Measurements from ENCODE around the gene APOC1.
A peak's percentile ranks its signal among the peaks of the same experiment; 100 is the strongest.

The APOC1 gene

GRCh38 chr19:44955505-44956439 is 41.4 kb downstream of the APOC1 start:
- DNase-seq: peak in 1 of 14 donors; percentile 9

DNA sequence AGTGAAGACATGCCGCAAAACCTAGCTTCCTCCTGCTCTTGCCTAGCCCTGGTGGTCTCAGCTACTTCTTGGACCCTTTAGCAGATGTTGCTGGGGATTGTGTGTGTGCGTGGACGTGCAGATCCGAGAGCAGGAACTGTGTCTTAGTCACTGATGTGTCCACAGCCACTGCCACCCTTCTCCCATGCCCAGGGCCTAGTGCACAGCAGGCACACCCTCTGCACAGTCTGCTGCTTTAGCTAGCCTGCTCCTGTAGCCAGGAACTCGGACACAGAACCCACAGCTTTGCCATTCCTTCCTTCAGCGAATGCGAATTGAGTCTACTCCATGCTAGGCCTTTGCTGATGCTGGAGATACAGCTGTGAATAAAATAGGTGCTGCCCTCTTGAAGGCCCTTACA is 43.1 kb downstream of the APOC1 start:
- no peak for DNase-seq

- DNase-seq: no peak
Observed at GRCh38 chr19:44958090-44958489, 43.7 kb downstream of the APOC1 start.

- no peak for DNase-seq
Observed at GRCh38 chr19:44959691-44960090, 45.3 kb downstream of the APOC1 start.

- no peak for DNase-seq
Observed at GRCh38 chr19:44960906-44961728, 46.7 kb downstream of the APOC1 start.

- no peak for DNase-seq
Observed at GRCh38 chr19:44961821-44962220, 47.4 kb downstream of the APOC1 start.

- DNase-seq: no peak
Observed at GRCh38 chr19:44968118-44968517, 53.7 kb downstream of the APOC1 start.

DNA sequence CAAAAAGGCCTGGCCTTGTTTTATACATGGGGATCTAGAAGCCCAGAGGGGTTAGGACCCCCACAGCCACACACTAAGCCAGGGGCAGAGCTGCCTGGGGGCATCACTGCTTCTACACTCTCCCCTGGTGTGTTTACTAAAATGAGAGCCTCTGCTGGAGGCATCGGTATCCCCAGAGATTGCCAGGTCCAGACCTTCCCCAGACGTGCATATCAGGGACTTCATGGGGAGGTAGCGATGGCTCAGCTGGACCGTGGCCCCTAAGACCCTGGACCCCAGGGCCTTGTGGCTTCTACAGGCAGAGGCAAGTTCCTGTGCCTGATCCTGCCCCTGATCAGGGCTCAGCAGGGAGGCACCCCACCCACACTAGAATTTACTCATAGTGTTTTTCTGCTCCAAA is 54.3 kb downstream of the APOC1 start:
- no peak for DNase-seq
